Measurements from ENCODE around the gene RAB5B.

GRCh38 chr12:55985341-55985740 lies 11.5 kb downstream of the RAB5B start:
- TF ChIP-seq POLR2A (IDR thresholded peaks at IDR 0.05) = no peak
- TF ChIP-seq CTCF (IDR thresholded peaks at IDR 0.05) = no peak
